Astrocyte (in vitro differentiated cells and primary cell): Measurements from ENCODE around the gene TANK. TPM values are rescaled to one million over a fixed set of nuclear protein-coding genes. Genes with fewer than 3 reads are reported as not detected.

Source experiments
- DNase-seq: peaks from one replicate; pipeline ENCODE4 v3.0.0-alpha.2; 2010; ENCODE audit warnings: low read depth
- FAIRE-seq: peaks from 2 replicates; lab custom pipeline; 2011; peaks lifted over from hg19 to GRCh38; lab: Jason Lieb, UNC
- H2AFZ ChIP-seq: 2 replicates; pipeline ENCODE4 v1.6.0; 2012; ENCODE audit warnings: low read depth, low read length, inconsistent platforms
- H3K27ac ChIP-seq: 2 replicates; pipeline ENCODE4 v1.5.1; 2011; ENCODE audit warnings: low read depth, low read length, inconsistent platforms
- H3K27me3 ChIP-seq: 2 replicates; pipeline ENCODE4 v1.6.0; 2011; ENCODE audit warnings: low read length, inconsistent platforms; ENCODE audit not compliant: insufficient read depth
- H3K36me3 ChIP-seq: 2 replicates; pipeline ENCODE4 v1.5.1; 2011; ENCODE audit warnings: low read length, inconsistent platforms; ENCODE audit not compliant: insufficient read depth
- H3K4me1 ChIP-seq: 2 replicates; pipeline ENCODE4 v1.5.1; 2011; ENCODE audit warnings: low read length, inconsistent platforms; ENCODE audit not compliant: insufficient read depth
- H3K4me2 ChIP-seq: 2 replicates; pipeline ENCODE4 v1.6.0; 2012; ENCODE audit warnings: low read length, inconsistent platforms
- H3K4me3 ChIP-seq: 2 replicates; pipeline ENCODE4 v1.5.1; 2011; ENCODE audit warnings: low read depth, mild to moderate bottlenecking, low read length, inconsistent platforms; ENCODE audit not compliant: insufficient read depth
- H3K79me2 ChIP-seq: 2 replicates; pipeline ENCODE4 v1.6.0; 2012; ENCODE audit warnings: mild to moderate bottlenecking, low read length, inconsistent platforms; ENCODE audit not compliant: insufficient read depth
- H3K9ac ChIP-seq: 2 replicates; pipeline ENCODE4 v1.6.0; 2012; ENCODE audit warnings: mild to moderate bottlenecking, low read length, inconsistent platforms
- H3K9me3 ChIP-seq: 2 replicates; pipeline ENCODE4 v1.5.1; 2012; ENCODE audit warnings: low read depth, mild to moderate bottlenecking, low read length, inconsistent platforms; ENCODE audit not compliant: insufficient read depth
- H4K20me1 ChIP-seq: 2 replicates; pipeline ENCODE4 v1.6.0; 2012; ENCODE audit warnings: low read length, inconsistent platforms; ENCODE audit not compliant: insufficient read depth
- H3K27ac Mint-ChIP-seq: one replicate; pipeline ENCODE4 v1.8.0; 2021; ENCODE audit warnings: mild to moderate bottlenecking, mixed read lengths; ENCODE audit not compliant: unreplicated experiment
- H3K27me3 Mint-ChIP-seq: one replicate; pipeline ENCODE4 v1.8.0; 2021; ENCODE audit warnings: low read depth, mixed read lengths; ENCODE audit not compliant: unreplicated experiment
- H3K36me3 Mint-ChIP-seq: one replicate; pipeline ENCODE4 v1.8.0; 2021; ENCODE audit warnings: low read depth, mixed read lengths; ENCODE audit not compliant: unreplicated experiment
- H3K4me1 Mint-ChIP-seq: one replicate; pipeline ENCODE4 v1.8.0; 2021; ENCODE audit warnings: low read depth, mixed read lengths; ENCODE audit not compliant: unreplicated experiment
- H3K4me3 Mint-ChIP-seq: one replicate; pipeline ENCODE4 v1.8.0; 2021; ENCODE audit warnings: mild to moderate bottlenecking, moderate library complexity, mixed read lengths; ENCODE audit not compliant: unreplicated experiment
- H3K9me3 Mint-ChIP-seq: one replicate; pipeline ENCODE4 v1.8.0; 2021; ENCODE audit warnings: mild to moderate bottlenecking, mixed read lengths; ENCODE audit not compliant: unreplicated experiment
- EZH2 ChIP-seq: IDR thresholded peaks from 2 replicates; pipeline ENCODE4 v1.6.1; 2012; ENCODE audit warnings: mild to moderate bottlenecking, low read length, inconsistent platforms; ENCODE audit not compliant: insufficient read depth
- total RNA-seq: library from RNA; stranded (reverse); gene quantifications from 2 replicates; pipeline ENCODE4 v1.2.1, GENCODE V29; 2021
- TF ChIP-seq, protein P1 (sequence below): IDR thresholded peaks from 2 replicates; pipeline ENCODE4 v1.5.1; 2011; ENCODE audit warnings: low read depth, mild to moderate bottlenecking, inconsistent platforms, low read length, moderate library complexity; ENCODE audit not compliant: insufficient read depth

Gene TANK
- total RNA-seq, 1 donor from 2014 or later, result 55.7 TPM

DNA sequence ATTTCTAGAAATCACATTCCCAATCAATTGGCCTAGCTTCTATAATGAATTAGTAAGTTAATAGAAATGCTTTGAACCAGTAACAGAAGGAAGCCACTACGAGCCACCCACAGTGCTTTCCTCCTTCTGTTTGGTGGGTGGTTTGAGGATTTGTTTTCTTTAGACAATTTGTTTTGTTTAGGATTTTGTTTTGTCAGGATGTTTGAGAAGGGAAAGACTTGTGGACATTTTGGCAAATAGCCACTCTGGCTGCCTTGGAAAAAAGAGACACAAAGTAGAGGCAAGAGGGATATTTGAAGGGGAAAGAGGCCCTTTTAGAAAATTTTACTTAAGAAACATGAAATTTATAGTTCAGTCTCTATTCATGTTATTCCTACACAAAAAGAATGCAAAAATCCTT, 47.7 kb downstream of the TANK start:
- Histone ChIP-seq H3K9ac (no peak overlapping the region), H2AFZ (no peak overlapping the region), H4K20me1 (peaks cover 3% of the 10 kb centered on the region), H3K79me2 (no peaks in the 10 kb centered on the region), H3K27me3 (no peaks in the 10 kb centered on the region), H3K9me3 (no peaks in the 10 kb centered on the region), H3K27ac (no peak overlapping the region), H3K4me1 (no peaks in the 10 kb centered on the region), H3K4me2 (no peak overlapping the region), H3K4me3 (no peak overlapping the region), H3K36me3 (peaks cover 9% of the 10 kb centered on the region)
- H3K4me3 Mint-ChIP-seq, result no peak overlapping the region
- peaks cover 2% of the 10 kb centered on the region for H3K36me3 Mint-ChIP-seq
- FAIRE-seq, result no peak
- H3K27me3 Mint-ChIP-seq, result no peaks in the 10 kb centered on the region
- H3K4me1 Mint-ChIP-seq, result peaks cover 10% of the 10 kb centered on the region
- H3K27ac Mint-ChIP-seq, result no peak overlapping the region
- no peaks in the 10 kb centered on the region for H3K9me3 Mint-ChIP-seq
- DNase-seq, result no peak
- TF ChIP-seq, protein P1, sequence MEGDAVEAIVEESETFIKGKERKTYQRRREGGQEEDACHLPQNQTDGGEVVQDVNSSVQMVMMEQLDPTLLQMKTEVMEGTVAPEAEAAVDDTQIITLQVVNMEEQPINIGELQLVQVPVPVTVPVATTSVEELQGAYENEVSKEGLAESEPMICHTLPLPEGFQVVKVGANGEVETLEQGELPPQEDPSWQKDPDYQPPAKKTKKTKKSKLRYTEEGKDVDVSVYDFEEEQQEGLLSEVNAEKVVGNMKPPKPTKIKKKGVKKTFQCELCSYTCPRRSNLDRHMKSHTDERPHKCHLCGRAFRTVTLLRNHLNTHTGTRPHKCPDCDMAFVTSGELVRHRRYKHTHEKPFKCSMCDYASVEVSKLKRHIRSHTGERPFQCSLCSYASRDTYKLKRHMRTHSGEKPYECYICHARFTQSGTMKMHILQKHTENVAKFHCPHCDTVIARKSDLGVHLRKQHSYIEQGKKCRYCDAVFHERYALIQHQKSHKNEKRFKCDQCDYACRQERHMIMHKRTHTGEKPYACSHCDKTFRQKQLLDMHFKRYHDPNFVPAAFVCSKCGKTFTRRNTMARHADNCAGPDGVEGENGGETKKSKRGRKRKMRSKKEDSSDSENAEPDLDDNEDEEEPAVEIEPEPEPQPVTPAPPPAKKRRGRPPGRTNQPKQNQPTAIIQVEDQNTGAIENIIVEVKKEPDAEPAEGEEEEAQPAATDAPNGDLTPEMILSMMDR, result no peak
- TF ChIP-seq EZH2, result no peak

DNA sequence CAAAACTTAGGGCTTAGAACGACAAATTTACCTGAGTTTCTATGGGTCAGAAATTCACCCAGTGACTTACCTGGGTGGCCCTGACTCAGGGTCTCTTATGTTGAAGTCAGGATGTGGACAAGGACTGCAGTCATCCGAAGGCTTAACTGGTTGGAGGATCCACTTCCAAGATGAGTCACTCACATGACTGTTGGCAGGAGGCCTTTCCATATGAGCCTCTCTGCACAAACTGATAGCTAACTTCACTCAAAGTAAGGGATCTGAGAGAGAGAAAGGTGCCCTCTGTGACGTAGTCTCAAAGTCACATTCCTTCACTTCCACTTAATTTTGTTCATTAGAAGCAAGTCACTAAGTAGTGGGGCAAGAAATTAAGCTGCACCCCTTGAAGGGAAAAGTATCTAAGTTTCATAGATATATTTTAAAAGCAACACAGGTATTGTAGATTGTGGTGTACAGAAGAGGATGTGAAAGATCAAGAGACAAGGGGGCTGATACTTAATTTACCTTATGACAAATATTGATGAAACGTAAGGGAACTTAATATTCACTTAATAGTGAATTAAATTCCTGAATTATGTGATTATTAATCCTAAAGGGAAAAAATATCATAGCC, 48.4 kb downstream of the TANK start:
- Histone ChIP-seq H2AFZ (no peak overlapping the region), H4K20me1 (peaks cover 3% of the 10 kb centered on the region), H3K36me3 (peaks cover 9% of the 10 kb centered on the region), H3K27me3 (no peaks in the 10 kb centered on the region), H3K9ac (no peak overlapping the region), H3K27ac (no peak overlapping the region), H3K79me2 (no peaks in the 10 kb centered on the region), H3K9me3 (no peaks in the 10 kb centered on the region), H3K4me2 (no peak overlapping the region), H3K4me3 (no peak overlapping the region), H3K4me1 (no peaks in the 10 kb centered on the region)
- DNase-seq (peak; percentile 71), FAIRE-seq (peak; percentile 84)
- Mint-ChIP-seq H3K27me3 (no peaks in the 10 kb centered on the region), H3K36me3 (peaks cover 6% of the 10 kb centered on the region), H3K9me3 (no peaks in the 10 kb centered on the region), H3K4me1 (peaks cover 10% of the 10 kb centered on the region), H3K4me3 (no peak overlapping the region), H3K27ac (peak overlapping the region; percentile 35)
- TF ChIP-seq, protein P1, result no peak
- no peak for TF ChIP-seq EZH2

DNA sequence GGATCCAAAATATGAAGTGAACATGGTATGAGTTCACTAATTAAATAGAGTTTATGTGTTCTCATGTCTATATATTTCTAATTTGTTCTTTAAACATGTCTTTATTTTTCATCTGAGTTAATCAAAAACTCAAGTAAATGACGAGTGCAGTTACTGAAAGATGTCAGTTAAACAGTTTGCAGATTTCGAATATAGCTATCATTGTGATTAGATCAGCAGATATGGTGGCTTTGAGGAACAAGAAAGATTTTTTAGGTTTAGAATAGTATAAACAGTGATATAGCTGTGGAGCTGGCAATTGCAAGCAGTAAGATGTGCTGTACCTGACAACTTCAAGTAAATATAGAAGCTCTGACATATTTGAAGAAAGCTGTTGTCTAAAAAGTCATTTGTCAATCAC, 49.7 kb downstream of the TANK start:
- no peak for TF ChIP-seq EZH2
- TF ChIP-seq, protein P1, result no peak
- DNase-seq, result no peak
- Histone ChIP-seq H3K36me3 (peaks cover 5% of the 10 kb centered on the region), H3K9ac (no peak overlapping the region), H4K20me1 (peaks cover 3% of the 10 kb centered on the region), H3K27ac (no peak overlapping the region), H2AFZ (no peak overlapping the region), H3K4me1 (no peaks in the 10 kb centered on the region), H3K79me2 (no peaks in the 10 kb centered on the region), H3K4me3 (no peak overlapping the region), H3K27me3 (no peaks in the 10 kb centered on the region), H3K9me3 (no peaks in the 10 kb centered on the region), H3K4me2 (no peak overlapping the region)
- no peaks in the 10 kb centered on the region for H3K27me3 Mint-ChIP-seq
- H3K36me3 Mint-ChIP-seq, result peaks cover 9% of the 10 kb centered on the region
- peaks cover 10% of the 10 kb centered on the region for H3K4me1 Mint-ChIP-seq
- no peaks in the 10 kb centered on the region for H3K9me3 Mint-ChIP-seq
- no peak for FAIRE-seq
- no peak overlapping the region for H3K4me3 Mint-ChIP-seq
- H3K27ac Mint-ChIP-seq, result no peak overlapping the region
